Stimulated activated CD4-positive, alpha-beta T cell treated with anti-CD3 and anti-CD28 coated beads, Interleukin-4, amount 100 ng/mL, for 4 hours (primary cell): ENCODE data around the gene ITGAL.
"Not testable (repeated sequence)": the region's sequence is repeated elsewhere in the genome, so short reads cannot be mapped to it uniquely, and the experiment has no call there.

ENCODE experiments used
- DNase-seq, 2 experiments: peaks; one replicate each; pipeline ENCODE4 v3.0.0-alpha.2; 2020

ITGAL gene

GRCh38 chr16:30526823-30527634, 54.5 kb downstream of the ITGAL start:
- peak; percentile 81 to 92 for DNase-seq

DNA sequence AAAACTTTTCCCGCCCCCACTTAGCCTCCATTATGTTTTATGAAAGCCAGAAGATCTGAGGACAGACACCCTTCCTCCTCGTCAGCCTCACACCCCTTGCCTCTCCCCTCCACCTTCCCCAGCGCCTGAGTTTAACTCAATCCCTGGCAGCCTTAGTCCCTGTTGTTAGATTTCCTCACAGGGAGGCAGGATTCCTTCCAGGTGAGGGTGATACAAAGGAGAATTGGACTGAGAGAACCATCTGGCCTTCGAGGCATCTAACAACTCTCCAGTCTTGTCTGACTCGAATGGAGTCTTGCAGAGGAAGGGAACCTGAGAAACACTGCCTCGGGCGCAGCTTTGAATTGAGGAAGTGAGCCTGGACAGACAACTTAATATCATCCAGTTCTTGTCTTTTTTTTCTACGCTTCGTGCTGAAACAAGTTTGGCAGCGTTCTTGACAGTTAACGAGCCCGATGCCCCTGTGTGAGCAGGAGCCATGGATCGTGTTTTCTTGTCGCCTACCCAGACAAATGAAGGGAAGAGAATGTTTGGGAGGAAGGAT, 55.2 kb downstream of the ITGAL start:
- no peak for DNase-seq

- no peak for DNase-seq
Observed at GRCh38 chr16:30528799-30529457, 56.4 kb downstream of the ITGAL start.

DNA sequence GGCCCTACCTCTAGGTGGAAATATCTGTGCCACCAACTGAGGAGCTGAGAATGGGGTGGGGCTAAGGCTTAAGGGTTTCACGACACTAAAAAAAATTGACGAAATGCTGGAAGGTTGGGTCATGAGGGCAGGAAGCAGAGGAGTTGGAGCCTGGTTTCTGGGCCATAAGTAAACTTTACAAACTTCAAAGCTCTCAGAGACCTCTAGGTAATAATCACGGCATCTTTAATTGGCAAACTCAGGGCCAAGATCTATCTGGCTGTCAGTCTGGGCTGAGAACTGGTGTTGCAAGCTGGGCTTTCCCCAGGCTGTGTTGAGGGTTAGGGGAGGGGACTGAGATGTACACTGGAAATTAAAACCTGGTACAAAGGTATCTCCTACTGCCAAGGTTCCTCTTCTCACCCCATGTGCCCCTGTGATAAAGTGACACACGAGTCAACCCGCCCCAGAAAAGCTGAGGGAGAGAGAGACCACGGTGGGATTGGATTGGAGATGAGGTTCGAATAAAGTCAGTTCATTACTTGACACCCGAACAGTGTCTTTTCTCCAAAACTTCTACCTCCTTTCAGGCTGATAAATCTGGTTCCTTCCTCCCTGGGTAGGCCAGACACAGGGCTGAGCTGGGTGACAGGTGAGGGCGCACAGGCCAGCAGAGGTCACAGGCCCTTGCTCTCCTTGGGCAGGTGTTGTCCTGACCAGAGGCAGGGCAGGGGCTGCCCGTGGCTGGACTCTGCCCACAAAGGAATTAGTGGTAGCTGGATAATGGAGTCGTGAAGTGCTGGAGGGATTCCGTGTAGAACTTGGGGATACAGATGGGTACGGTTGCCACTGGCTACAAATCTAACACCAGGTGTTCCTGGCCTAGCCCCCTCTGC, 57.9 kb downstream of the ITGAL start:
- no peak for DNase-seq

GRCh38 chr16:30532285-30533145, 60.0 kb downstream of the ITGAL start:
- no peak for DNase-seq

DNA sequence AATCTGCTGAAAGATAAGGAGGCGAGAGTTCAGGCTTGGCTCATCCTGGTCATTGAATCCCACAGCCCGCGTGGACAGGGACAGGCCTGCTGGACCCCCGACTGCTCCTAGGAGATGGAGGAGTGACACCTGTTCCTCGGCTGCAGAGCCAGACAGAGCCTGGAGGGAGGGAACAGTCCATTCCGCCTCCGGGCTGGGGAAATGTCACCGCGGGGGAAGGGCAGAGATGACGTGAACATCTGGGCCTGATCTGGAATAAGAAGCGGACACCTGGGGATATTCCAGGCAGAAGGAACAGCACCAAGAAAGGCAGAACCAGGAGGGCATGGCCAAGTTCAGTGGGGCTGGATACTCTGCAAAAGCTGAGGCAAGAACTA, 60.6 kb downstream of the ITGAL start:
- DNase-seq, result no peak

GRCh38 chr16:30533748-30534367, 61.3 kb downstream of the ITGAL start:
- no peak for DNase-seq

DNA sequence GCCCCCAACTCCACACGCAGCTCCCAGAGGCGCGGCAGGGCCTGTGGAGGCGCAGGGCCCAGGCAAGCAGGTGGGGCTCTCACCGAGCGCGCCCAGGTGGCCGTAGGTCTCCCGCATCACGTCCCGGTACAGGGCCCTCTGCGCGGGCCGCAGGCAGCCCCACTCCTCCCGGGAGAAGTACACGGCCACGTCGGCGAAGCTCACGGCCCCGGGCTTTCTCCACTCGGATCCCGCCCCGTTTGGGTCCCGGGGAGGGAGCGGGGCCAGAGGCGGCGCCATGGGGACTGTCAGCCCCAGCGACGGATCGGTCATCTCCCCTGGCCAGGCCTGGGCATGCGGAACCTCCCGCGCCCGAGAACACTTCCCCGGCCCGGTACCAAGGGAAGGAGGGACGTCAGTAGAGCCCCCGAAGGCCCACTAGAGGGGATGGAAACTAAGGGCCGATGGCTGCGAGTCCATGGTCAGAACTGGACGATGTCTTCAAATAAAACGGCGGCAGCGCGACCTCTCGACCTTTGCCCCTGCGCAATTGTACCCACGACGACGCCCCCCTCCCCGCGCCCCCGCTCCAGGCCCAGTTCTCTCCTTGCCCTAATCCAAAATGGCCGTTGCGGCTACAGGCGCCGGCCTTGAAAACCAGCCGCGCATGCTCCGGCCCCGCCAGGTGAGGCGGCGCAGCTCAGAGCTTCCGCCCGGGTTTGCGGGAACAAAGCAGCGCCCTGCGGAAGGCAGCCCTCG, 62.0 kb downstream of the ITGAL start, which contains the start of gene ZNF747:
TSS of gene ZNF747 (minus strand) at position 491 of the 738 bp plus-strand sequence. CDS start at position 312, 179 bp downstream.
- peak; percentile 93 for DNase-seq

DNA sequence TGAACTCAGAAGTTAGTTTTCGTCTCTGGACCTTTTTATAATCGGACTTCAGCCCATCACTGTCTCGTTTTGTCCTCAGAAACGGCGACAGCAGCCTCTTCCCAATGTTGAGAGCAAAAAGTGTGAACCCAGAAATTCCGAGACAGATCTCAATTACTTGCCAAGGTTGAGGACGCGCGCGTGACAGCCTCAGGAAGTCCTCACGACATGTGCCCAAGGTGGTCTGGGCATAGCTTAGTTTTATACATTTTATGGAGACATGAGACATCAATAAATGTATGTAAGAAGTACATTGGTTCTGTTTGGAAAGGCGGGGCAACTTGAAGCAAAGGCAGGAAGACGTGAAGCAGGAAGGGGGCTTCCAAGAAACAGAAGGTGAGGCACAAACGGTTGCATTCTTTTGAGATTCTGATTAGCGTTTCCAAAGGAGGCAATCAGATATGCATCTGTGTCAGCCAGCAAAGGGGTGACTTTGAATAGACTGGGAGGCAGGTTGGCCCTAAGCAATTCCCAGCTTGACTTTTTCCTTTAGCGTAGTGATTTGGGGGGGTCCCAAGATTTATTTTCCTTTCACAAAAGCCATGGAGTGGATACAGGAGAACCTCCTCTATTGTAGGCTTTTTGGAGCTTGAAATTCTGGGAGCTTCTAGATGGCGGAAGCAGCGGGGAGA, 62.7 kb downstream of the ITGAL start:
- DNase-seq, result no peak

DNA sequence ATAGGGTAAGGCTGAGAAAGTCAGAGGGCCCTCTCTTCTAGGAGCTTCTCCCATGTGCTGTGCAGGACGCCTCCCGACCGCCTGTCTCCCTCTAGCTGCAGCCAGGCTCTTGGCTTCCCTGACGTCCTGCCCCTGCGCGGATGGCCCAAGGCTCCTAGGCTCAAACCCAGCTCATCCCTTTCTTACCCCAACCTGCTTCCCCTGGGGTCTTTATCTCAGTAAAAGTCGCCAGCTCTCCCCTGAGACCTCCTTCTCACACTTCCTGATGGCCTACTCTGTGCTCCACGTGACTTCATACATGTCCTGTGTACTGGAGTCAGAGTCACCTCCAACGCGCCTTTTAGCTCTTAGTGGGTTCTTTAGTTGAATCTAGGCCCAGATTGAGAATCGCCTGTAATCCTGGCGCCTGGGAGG, 63.2 kb downstream of the ITGAL start:
- DNase-seq, result peak; percentile 62 to 72

- not testable (repeated sequence) for DNase-seq
Observed at GRCh38 chr16:30536391-30537024, 64.0 kb downstream of the ITGAL start.

DNA sequence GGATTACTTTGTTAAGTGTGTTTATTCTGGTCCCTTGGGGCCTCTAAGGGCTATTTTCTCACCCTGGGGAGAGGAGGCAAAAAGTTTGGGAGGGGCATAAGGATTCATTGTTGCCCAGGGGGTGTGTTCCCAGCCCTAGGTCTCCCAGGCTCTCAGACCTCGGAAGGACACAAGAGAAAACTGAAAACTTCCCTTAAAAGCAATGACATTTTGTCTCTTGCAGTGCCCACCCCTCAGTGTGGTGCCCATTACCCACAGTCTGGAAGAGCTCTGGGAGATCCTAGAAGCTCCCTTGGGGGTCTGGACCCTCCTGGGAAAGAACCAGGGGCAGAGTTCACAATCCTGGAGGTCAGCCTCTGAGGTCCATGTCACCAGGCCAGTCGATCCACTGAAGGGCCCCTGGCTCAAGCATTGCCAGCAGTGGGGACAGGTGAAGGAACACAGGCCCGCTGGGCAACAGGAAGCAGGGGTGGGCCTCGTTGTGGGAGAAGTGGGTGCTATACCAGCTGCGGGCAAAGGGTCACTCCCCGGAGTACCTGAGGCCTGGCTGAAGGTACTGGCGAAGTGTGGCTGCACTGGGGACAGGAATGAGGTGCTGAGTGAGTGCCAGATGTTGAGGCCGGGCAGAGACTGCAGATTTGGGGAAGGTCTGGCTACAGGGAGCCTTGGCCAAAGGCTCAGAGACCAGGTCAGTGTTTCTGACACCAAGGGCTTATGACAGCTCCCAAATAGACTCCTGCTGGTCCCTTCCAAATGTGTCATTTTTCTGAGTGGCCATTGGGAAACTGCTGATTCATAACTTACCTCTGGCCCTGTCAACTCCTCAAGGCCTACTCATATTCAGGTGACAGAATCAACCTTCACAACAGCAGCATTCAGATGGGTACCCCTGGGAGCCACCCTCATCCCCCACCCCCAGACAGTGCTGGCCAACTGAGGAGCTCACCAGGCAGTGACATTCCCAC, 66.7 kb downstream of the ITGAL start:
- no peak for DNase-seq

DNA sequence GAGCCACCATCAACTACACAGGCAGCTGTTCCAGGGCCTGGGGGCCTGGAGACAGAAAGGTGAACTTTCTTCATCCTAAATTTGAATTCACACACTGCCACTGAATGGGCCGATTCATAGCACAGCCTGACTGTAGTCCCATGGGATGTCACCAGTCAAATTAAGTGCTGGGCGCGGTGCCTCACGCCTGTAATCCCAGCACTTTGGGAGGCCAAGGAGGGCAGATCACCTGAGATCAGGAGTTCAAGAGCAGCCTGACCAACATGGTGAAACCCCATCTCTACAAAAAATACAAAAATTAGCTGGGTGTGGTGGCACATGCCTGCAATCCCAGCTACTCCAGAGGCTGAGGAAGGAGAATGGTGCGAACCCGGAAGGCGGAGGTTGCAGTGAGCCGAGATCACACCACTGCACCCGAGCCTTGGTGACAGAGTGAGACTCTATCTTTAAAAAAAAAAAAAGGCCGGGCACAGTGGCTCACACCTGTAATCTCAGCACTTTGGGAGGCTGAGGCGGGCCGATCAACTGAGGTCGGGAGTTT, 67.5 kb downstream of the ITGAL start:
- DNase-seq, result not testable (repeated sequence)

DNA sequence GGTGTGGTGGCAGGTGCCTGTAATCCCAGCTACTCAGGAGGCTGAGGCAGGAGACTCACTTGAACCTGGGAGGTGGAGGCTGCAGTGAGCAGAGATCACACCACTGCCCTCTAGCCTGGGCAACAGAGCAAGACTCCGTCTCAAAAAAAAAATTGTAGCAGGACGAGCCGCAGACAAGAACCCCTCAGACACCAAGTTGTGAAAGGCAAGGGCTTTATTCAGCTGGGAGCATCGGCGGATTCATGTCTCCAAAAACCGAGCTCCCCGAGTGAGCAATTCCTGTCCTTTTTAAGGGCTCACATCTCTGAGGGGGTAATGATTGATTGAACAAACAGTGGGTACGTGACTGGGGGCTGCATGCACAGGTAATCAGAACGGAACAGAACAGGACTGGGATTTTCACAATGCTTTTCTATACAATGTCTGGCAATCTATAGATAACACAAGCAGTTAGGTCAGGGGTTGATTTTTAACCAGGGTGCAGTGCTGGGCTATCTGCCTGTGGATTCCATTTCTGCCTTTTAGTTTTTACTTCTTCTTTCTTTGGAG, 68.4 kb downstream of the ITGAL start:
- not testable (repeated sequence) for DNase-seq

- DNase-seq, result no peak
Observed at GRCh38 chr16:30541502-30542329, 69.2 kb downstream of the ITGAL start.

- DNase-seq, result no peak
Observed at GRCh38 chr16:30543067-30543466, 70.5 kb downstream of the ITGAL start.

DNA sequence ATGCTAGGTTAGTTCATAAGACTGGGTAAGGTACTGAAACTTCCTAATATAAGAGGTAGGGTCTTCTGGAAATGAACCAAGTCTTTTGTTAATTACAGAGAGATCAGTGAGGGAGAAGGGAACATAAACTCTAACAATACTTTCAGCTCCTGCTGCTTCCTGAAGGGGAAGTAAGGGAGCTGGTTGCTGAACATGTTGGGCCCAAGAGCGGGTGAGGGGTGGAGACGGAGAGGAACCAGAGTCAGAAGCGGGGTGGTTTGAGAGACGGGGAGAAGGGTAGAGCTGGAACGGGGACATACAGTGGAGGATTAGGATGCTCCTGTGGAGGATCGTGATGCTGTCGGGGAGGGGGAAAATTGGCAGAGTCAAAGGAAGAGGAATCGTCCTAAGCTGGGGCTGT, 73.6 kb downstream of the ITGAL start:
- no peak for DNase-seq
